Measurements from ENCODE around the gene REXO4.

DNA sequence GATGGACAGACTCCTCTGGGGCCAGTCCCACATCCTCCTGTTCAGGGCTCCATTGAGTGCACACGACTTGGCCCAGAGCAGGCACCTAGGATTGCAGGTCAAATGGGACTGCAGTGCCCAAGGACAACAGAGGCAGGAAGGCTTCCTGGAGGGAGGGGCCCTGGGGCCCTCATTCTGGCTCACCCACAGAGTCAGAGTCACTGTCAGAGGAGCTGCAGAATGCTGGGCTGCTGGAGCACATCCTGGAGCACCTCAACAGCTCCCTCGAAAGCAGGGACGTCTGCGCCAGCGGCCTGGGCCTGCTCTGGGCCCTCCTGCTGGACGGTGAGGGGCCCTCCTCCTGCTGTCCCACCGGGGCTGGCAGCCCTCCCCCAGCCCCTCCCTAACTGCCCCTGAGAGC is 15.1 kb downstream of the REXO4 start:
- TF ChIP-seq, protein P1, sequence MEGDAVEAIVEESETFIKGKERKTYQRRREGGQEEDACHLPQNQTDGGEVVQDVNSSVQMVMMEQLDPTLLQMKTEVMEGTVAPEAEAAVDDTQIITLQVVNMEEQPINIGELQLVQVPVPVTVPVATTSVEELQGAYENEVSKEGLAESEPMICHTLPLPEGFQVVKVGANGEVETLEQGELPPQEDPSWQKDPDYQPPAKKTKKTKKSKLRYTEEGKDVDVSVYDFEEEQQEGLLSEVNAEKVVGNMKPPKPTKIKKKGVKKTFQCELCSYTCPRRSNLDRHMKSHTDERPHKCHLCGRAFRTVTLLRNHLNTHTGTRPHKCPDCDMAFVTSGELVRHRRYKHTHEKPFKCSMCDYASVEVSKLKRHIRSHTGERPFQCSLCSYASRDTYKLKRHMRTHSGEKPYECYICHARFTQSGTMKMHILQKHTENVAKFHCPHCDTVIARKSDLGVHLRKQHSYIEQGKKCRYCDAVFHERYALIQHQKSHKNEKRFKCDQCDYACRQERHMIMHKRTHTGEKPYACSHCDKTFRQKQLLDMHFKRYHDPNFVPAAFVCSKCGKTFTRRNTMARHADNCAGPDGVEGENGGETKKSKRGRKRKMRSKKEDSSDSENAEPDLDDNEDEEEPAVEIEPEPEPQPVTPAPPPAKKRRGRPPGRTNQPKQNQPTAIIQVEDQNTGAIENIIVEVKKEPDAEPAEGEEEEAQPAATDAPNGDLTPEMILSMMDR (IDR thresholded peaks at IDR 0.05): no peak
- TF ChIP-seq POLR2A (IDR thresholded peaks at IDR 0.05): no peak

All from adrenal gland (tissue), 5 donors.